HCT116 (cell line): ENCODE measurements around the gene DOCK4. TPM values are rescaled to one million over a fixed set of nuclear protein-coding genes. Genes with fewer than 3 reads are reported as not detected.

Experiments used
- ATAC-seq: fragments of 200-7000 bp; cut with Tn5 transposase; 2 replicates; pipeline ENCODE4 v1.9.1; 2020; ENCODE audit warnings: mild to moderate bottlenecking, moderate library complexity
- BruUV-seq: library from RNA; stranded (reverse); fragments of 400-500 nt; replicated peaks from 2 replicates; lab custom pipeline; 2021; lab: Mats Ljungman, UMichigan
- CTCF ChIA-PET: fragments of 300-600 bp; sonication (Branson Sonifier 250); formaldehyde crosslinking; loops from one replicate; lab custom pipeline; 2021; ENCODE audit warnings: antibody characterized with exemption; lab: Charles Lee
- POLR2A ChIA-PET: fragments of 300-600, 350-600 bp; sonication (Branson Sonifier 250); formaldehyde crosslinking; loops from one replicate; lab custom pipeline; 2021; ENCODE audit warnings: antibody characterized with exemption; lab: Charles Lee
- RAD21 ChIA-PET, 2 experiments: fragments of 300-600 bp; sonication (Branson Sonifier 250); formaldehyde crosslinking; loops; one replicate each; lab custom pipeline; 2023; ENCODE audit warnings: low total read pairs in 2 of 2; ENCODE audit not compliant: uncharacterized antibody in 2 of 2, unreplicated experiment in 2 of 2, low non-redundant PET in 1 of 2; lab: Charles Lee
- DNase-seq: peaks from one replicate; pipeline ENCODE4 v3.0.0-alpha.2; 2010; ENCODE audit warnings: low read depth, low spot score
- H2AFZ ChIP-seq: fragments of 200-600 bp; shearing (Covaris generic), sonication (generic); 2 replicates; pipeline ENCODE4 v1.6.1; 2017; ENCODE audit warnings: low read depth, mixed run types, mixed read lengths, antibody characterized with exemption, low read length; ENCODE audit not compliant: poor library complexity, severe bottlenecking
- H3K27ac ChIP-seq: 2 replicates; pipeline ENCODE4 v1.5.1; 2012; ENCODE audit warnings: low read depth, low read length
- H3K27me3 ChIP-seq: fragments of 200-600 bp; sonication (generic); 2 replicates; pipeline ENCODE4 v1.6.1; 2016; ENCODE audit warnings: mixed run types, low read length, mixed read lengths; ENCODE audit not compliant: insufficient read depth
- H3K36me3 ChIP-seq, 2 experiments: fragments of 200-500 bp in 1 of 2; fragments of 200-600 bp in 1 of 2; sonication (Bioruptor generic) in 1 of 2; sonication (generic) in 1 of 2; 2 replicates each; pipeline versions ENCODE4 v1.5.1 to v1.6.1; 2014 to 2016; ENCODE audit warnings: low read length in 2 of 2, inconsistent platforms in 1 of 2, mixed read lengths in 1 of 2, mixed run types in 1 of 2; ENCODE audit not compliant: insufficient read depth in 2 of 2, control insufficient read depth in 1 of 2
- H3K4me1 ChIP-seq, 2 experiments: fragments of 200-600 bp in 1 of 2; sonication (generic) in 1 of 2; 2 replicates each; pipeline versions ENCODE4 v1.5.1 to v1.6.1; 2012 to 2017; ENCODE audit warnings: low read length in 2 of 2, inconsistent platforms in 1 of 2, mild to moderate bottlenecking in 1 of 2, mixed read lengths in 1 of 2, mixed run types in 1 of 2, moderate library complexity in 1 of 2; ENCODE audit not compliant: insufficient read depth in 2 of 2, control insufficient read depth in 1 of 2
- H3K4me2 ChIP-seq: fragments of 200-600 bp; sonication (generic); 2 replicates; pipeline ENCODE4 v1.6.1; 2017; ENCODE audit warnings: mixed run types, low read length, mixed read lengths
- H3K4me3 ChIP-seq, 2 experiments: fragments of 200-600 bp in 1 of 2; sonication (generic) in 1 of 2; replicated peaks in 1 of 2; 2 replicates each; pipeline ENCODE4 v1.5.1; 2011 to 2016; ENCODE audit warnings: low read length in 2 of 2, control low read depth in 1 of 2, low read depth in 1 of 2, mild to moderate bottlenecking in 1 of 2, mixed read lengths in 1 of 2, mixed run types in 1 of 2
- H3K79me2 ChIP-seq: fragments of 200-600 bp; sonication (generic); 2 replicates; pipeline ENCODE4 v1.6.1; 2017; ENCODE audit warnings: mild to moderate bottlenecking, mixed run types, low read length, moderate library complexity, mixed read lengths; ENCODE audit not compliant: insufficient read depth
- H3K9ac ChIP-seq: fragments of 200-600 bp; sonication (generic); 2 replicates; pipeline ENCODE4 v1.6.1; 2016; ENCODE audit warnings: low read length, mixed read lengths
- H3K9me2 ChIP-seq: fragments of 200-600 bp; sonication (generic), shearing (Covaris generic); 2 replicates; pipeline ENCODE4 v1.6.1; 2017; ENCODE audit warnings: mixed run types, mild to moderate bottlenecking, moderate library complexity; ENCODE audit not compliant: insufficient read depth
- H3K9me3 ChIP-seq, 2 experiments: fragments of 200-500 bp in 1 of 2; fragments of 200-600 bp in 1 of 2; sonication (Bioruptor generic) in 1 of 2; sonication (generic) in 1 of 2; 2 replicates each; pipeline ENCODE4 v1.6.1; 2014 to 2017; ENCODE audit warnings: low read length in 2 of 2, mixed read lengths in 2 of 2, inconsistent platforms in 1 of 2, low read depth in 1 of 2, mild to moderate bottlenecking in 1 of 2, mixed run types in 1 of 2, moderate library complexity in 1 of 2; ENCODE audit not compliant: control insufficient read depth in 1 of 2, insufficient read depth in 1 of 2
- H4K20me1 ChIP-seq: fragments of 200-600 bp; sonication (generic), shearing (Covaris generic); 2 replicates; pipeline ENCODE4 v1.6.1; 2017; ENCODE audit warnings: mixed run types, mild to moderate bottlenecking, moderate library complexity; ENCODE audit not compliant: insufficient read depth
- CBX3 ChIP-seq: IDR thresholded peaks from 2 replicates; pipeline ENCODE4 v1.6.1; 2012; ENCODE audit warnings: low read depth
- EGR1 ChIP-seq: IDR thresholded peaks from 2 replicates; pipeline ENCODE4 v1.6.1; 2012; ENCODE audit warnings: low read depth
- ELF1 ChIP-seq: IDR thresholded peaks from 2 replicates; pipeline ENCODE4 v1.6.1; 2012; ENCODE audit warnings: low read depth, borderline replicate concordance
- EZH2 ChIP-seq: fragments of 200-600 bp; sonication (generic); IDR thresholded peaks from 2 replicates; pipeline ENCODE4 v1.6.1; 2017; ENCODE audit warnings: antibody characterized with exemption, mixed run types
- EZH2phosphoT487 ChIP-seq: fragments of 200-600 bp; IDR thresholded peaks from 2 replicates; pipeline ENCODE4 v1.6.1; 2018; ENCODE audit warnings: antibody characterized with exemption, borderline replicate concordance
- FOSL1 ChIP-seq: IDR thresholded peaks from 2 replicates; pipeline ENCODE4 v1.6.1; 2012; ENCODE audit warnings: low read depth
- JUND ChIP-seq: IDR thresholded peaks from 2 replicates; pipeline ENCODE4 v1.6.1; 2012
- POLR2A ChIP-seq: IDR thresholded peaks from 2 replicates; pipeline ENCODE4 v1.7.0; 2011; ENCODE audit warnings: borderline replicate concordance; ENCODE audit not compliant: insufficient read depth, insufficient read length; ENCODE audit errors: extremely low read depth
- POLR2AphosphoS5 ChIP-seq: IDR thresholded peaks from 2 replicates; pipeline ENCODE4 v1.6.1; 2011; ENCODE audit warnings: mild to moderate bottlenecking, low read depth, low read length, moderate library complexity
- RAD21 ChIP-seq: IDR thresholded peaks from 2 replicates; pipeline ENCODE4 v1.6.1; 2012; ENCODE audit warnings: low read depth, mild to moderate bottlenecking
- SP1 ChIP-seq: IDR thresholded peaks from 2 replicates; pipeline ENCODE4 v1.6.1; 2012; ENCODE audit warnings: low read depth
- SRF ChIP-seq: IDR thresholded peaks from 2 replicates; pipeline ENCODE4 v1.6.1; 2012; ENCODE audit warnings: low read depth
- ZFX ChIP-seq: fragments of 450-650 bp; IDR thresholded peaks from 2 replicates; pipeline ENCODE4 v1.6.1; 2017
- ZNF274 ChIP-seq: fragments of 200-500 bp; sonication (Bioruptor generic); IDR thresholded peaks from 2 replicates; pipeline ENCODE4 v1.6.1; 2014; ENCODE audit warnings: mild to moderate bottlenecking, low read depth, low read length, inconsistent platforms
- intact Hi-C: fragments of 100-400 bp; cut with micrococcal nuclease; formaldehyde crosslinking; loops from 2 replicates; pipeline ENCODE4 v1.10.0; 2022
- total RNA-seq: library from RNA; stranded (reverse); gene quantifications from one replicate; pipeline ENCODE4 v1.2.1, GENCODE V29; 2021; ENCODE audit not compliant: unreplicated experiment
- TF ChIP-seq, protein P1 (sequence below): IDR thresholded peaks from 2 replicates; pipeline ENCODE4 v1.6.1; 2012
- TF ChIP-seq, protein P2 (sequence below), 3 experiments: fragments of 200-600 bp in 1 of 3; sonication (generic) in 1 of 3; IDR thresholded peaks in 2 of 3; conservative IDR thresholded peaks in 1 of 3; 2 replicates each; pipeline ENCODE4 v1.5.1; 2012 to 2017; ENCODE audit warnings: low read depth in 2 of 3, low read length in 2 of 3, antibody characterized with exemption in 1 of 3, borderline replicate concordance in 1 of 3, control low read depth in 1 of 3, mild to moderate bottlenecking in 1 of 3, mixed read lengths in 1 of 3, mixed run types in 1 of 3, moderate library complexity in 1 of 3; ENCODE audit not compliant: insufficient read depth in 1 of 3

The DOCK4 gene
- total RNA-seq, 1 experiment from 2014 or later = 2.2 TPM

DNA sequence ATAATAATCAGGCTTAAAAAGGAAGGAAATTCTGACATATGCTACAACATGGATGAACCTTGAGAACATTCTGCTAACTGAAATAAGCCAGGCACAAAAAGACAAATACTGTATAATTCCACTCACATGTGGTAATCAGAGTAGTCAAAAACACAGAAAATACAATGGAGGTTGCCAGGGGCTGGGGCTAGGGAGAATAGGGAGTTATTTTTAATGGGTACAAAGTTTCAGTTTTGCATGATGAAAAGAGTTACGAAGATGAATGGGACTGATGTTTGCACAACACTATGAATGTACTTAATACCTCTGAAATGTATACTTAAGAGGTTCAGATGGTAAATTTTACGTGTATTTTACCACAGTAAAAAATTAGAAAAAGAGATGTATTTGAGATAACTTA is 145.6 kb downstream of the DOCK4 start:
- no peak for DNase-seq
- POLR2A ChIA-PET = no interaction called here
- Histone ChIP-seq H3K4me2 (no peak overlapping the region), H3K4me3 (no peak overlapping the region), H3K4me1 (no peaks in the 10 kb centered on the region), H3K9me2 (no peaks in the 10 kb centered on the region)
- RAD21 ChIA-PET = no interaction called here
- CTCF ChIA-PET = no interaction called here
- TF ChIP-seq ZFX (no peak), EZH2 (no peak), FOSL1 (no peak), ELF1 (no peak), SP1 (no peak), ZNF274 (no peak), POLR2A (no peak), CBX3 (no peak), EGR1 (no peak), SRF (no peak), EZH2phosphoT487 (no peak), JUND (no peak), POLR2AphosphoS5 (no peak), RAD21 (no peak)
- TF ChIP-seq, protein P1, sequence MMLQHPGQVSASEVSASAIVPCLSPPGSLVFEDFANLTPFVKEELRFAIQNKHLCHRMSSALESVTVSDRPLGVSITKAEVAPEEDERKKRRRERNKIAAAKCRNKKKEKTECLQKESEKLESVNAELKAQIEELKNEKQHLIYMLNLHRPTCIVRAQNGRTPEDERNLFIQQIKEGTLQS = no peak
- TF ChIP-seq, protein P2, sequence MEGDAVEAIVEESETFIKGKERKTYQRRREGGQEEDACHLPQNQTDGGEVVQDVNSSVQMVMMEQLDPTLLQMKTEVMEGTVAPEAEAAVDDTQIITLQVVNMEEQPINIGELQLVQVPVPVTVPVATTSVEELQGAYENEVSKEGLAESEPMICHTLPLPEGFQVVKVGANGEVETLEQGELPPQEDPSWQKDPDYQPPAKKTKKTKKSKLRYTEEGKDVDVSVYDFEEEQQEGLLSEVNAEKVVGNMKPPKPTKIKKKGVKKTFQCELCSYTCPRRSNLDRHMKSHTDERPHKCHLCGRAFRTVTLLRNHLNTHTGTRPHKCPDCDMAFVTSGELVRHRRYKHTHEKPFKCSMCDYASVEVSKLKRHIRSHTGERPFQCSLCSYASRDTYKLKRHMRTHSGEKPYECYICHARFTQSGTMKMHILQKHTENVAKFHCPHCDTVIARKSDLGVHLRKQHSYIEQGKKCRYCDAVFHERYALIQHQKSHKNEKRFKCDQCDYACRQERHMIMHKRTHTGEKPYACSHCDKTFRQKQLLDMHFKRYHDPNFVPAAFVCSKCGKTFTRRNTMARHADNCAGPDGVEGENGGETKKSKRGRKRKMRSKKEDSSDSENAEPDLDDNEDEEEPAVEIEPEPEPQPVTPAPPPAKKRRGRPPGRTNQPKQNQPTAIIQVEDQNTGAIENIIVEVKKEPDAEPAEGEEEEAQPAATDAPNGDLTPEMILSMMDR (IDR thresholded peaks at IDR 0.05 in 2 of 3, conservative IDR thresholded peaks at IDR 0.05 in 1 of 3; ENCODE audit: borderline replicate concordance in 1 of 3, insufficient read depth in 1 of 3, low read depth in 2 of 3, low read length in 2 of 3) = no peak
- TF ChIP-seq, all 23 proteins: peak for 0
- Histone ChIP-seq H3K9ac (no peak overlapping the region), H3K9me3 (no peaks in the 10 kb centered on the region), H2AFZ (no peak overlapping the region), H3K36me3 (no peaks in the 10 kb centered on the region), H4K20me1 (no peaks in the 10 kb centered on the region), H3K27me3 (no peaks in the 10 kb centered on the region), H3K79me2 (no peaks in the 10 kb centered on the region), H3K27ac (no peak overlapping the region)
- no TSS peak for BruUV-seq
- no peak for ATAC-seq
- intact Hi-C loops = no loop called here
